Stomach (tissue), 4 donors: Measurements from ENCODE around the gene OR7D2.

Source experiments
- POLR2A ChIP-seq, 4 donors: fragments of 450-650 bp; IDR thresholded peaks; one replicate each; pipeline ENCODE4 v1.6.1; 2016; ENCODE audit warnings: antibody characterized with exemption in 4 of 4, control low read depth in 2 of 4, mild to moderate bottlenecking in 1 of 4, moderate library complexity in 1 of 4
- TF ChIP-seq, protein P1 (sequence below), 7 experiments: fragments of 450-650 bp in 4 of 7; fragments of 200-600 bp in 3 of 7; sonication (generic) in 3 of 7; IDR thresholded peaks; one replicate each; pipeline ENCODE4 v1.5.1; 2016 to 2019; ENCODE audit warnings: antibody characterized with exemption in 7 of 7, control low read depth in 2 of 7, mild to moderate bottlenecking in 1 of 7

DNA sequence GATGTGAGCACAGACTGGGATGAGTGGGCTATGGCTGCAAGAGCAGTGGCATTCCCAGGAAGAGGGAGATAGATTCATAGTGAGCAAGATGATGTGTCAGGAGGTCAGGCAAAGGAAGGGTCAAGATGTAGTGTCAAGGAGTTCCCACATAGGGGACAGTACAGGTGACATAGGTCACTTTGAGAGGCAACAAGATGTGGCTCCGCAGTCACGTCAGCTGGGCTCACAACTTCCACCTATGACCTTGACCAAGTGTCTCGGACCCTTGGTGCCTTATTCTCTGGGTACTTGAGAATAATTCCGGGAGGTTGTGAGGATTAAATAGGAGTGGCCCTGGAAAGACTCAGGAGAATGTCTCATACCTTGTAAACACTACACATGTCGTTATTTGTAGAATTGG, 28.1 kb upstream of the OR7D2 start:
- TF ChIP-seq, protein P1, sequence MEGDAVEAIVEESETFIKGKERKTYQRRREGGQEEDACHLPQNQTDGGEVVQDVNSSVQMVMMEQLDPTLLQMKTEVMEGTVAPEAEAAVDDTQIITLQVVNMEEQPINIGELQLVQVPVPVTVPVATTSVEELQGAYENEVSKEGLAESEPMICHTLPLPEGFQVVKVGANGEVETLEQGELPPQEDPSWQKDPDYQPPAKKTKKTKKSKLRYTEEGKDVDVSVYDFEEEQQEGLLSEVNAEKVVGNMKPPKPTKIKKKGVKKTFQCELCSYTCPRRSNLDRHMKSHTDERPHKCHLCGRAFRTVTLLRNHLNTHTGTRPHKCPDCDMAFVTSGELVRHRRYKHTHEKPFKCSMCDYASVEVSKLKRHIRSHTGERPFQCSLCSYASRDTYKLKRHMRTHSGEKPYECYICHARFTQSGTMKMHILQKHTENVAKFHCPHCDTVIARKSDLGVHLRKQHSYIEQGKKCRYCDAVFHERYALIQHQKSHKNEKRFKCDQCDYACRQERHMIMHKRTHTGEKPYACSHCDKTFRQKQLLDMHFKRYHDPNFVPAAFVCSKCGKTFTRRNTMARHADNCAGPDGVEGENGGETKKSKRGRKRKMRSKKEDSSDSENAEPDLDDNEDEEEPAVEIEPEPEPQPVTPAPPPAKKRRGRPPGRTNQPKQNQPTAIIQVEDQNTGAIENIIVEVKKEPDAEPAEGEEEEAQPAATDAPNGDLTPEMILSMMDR (IDR thresholded peaks at IDR 0.05) = no peak
- TF ChIP-seq POLR2A (IDR thresholded peaks at IDR 0.05) = no peak
